KBM-7 (cell line): Measurements from ENCODE around the gene PACRG.

ENCODE experiments used
- DNase-seq: peaks from one replicate; pipeline ENCODE4 v3.0.0-alpha.2; 2015
- in situ Hi-C: fragments of 300-500 bp; cut with MboI; formaldehyde crosslinking; loops from 2 replicates; pipeline ENCODE4 v1.14.3; 2020; ENCODE audit warnings: low sequenced_read_pairs, low pct_unique_long_range_greater_than_20kb, mixed read lengths

Gene PACRG

DNA sequence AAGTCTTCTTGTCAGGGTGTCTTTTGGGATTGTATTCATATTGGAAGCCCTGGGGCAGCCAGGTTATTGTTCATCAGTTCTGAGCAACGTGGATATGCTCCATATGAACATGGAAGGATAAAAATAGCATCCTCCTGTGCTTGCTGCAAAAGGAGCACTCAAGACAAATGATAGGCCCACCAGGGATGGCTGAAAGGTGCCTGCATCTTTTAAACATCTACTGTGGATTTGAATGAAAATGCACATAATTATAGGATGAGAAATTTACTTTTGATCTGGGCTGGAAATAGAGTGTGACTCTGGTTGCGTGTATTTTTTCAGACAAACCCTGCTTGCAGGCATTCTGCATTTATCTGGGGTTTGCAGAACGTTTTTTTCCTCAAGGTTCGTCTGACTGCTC lies 299.1 kb downstream of the PACRG start:
- in situ Hi-C loops, result no loop called here
- no peak for DNase-seq

DNA sequence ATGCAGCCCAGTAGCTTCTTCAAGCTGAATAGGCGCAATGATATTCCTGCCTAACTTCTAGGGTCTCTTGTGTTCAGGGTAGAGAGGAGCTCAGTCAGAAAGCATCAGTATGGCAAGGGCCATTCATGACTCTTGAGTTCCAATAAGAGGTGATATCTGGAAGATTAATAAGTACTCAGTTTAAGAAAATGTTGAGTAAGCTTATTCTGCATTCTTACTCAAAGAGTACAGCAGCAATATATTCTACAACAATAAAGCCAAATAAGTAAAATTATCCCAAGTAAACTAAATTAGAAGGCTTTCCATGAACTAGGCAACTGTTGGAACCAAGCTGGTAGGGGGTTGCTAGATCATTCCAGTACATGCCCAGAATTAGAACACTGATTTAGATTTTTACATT lies 303.2 kb downstream of the PACRG start:
- in situ Hi-C loops, result no loop called here
- no peak for DNase-seq

DNA sequence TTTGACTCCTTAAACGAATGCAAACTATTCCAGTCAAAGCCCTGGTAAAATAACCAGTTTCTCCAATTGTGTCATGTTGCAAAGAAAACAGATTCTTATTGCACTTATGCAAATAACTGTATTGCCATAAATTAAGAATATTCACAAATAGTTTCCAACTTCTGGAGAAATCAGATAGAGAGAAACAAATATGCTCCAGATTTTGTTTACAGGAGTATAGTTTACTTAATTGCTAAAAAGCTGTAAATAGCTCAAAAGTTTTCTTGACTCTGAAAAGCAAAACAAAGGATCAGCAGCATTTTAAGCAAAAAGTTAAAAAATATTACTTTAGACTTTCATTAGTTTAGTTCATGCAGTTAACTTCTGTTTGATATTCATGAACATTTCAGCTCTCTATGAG lies 304.2 kb downstream of the PACRG start:
- in situ Hi-C loops, result no loop called here

DNA sequence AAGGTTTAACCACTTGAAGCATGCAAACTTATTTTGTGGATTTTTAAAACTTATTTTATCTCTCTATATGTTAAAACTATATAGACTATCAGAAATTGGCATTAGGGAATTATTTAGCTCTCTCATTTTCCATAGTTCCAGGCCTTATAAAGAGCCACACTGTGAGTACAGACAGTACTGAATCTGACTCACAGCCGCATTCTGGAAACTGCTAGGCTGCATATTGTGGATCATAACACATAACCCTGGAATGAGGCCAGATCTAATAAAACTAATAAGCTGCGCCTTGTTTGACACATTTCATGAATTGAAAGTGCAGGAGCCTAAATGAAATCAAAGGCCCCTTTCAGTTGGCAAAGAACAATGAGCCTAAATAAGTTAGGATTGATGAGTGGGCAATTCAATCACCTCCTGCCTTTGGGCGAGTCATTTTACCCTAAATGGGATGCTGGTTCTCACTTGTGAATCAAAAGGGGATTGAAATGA lies 308.4 kb downstream of the PACRG start:
- in situ Hi-C loops, result no loop called here
- DNase-seq, result no peak

More for the DNA sequence above, 304.2 kb downstream of the PACRG start:
- no peak for DNase-seq

DNA sequence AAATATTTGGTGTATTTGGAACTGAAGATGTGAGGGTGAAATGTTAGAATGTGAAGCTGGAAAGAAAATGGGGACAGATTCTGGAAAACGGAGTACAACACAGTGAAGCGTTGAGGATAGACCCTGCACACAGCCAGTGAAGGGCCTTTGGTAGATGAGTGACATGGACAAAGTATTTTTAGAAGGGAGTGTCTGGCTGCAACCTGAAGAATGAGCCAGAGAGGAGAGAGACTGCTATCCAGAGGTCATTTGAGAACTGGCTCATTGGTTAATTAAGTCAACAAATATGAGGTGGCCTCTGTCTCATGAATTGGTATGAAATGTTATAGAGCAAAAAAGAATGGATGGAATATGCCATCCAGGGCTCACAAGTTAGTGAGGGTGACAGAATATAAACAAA lies 310.5 kb downstream of the PACRG start:
- DNase-seq, result no peak
- in situ Hi-C loops, result no loop called here

DNA sequence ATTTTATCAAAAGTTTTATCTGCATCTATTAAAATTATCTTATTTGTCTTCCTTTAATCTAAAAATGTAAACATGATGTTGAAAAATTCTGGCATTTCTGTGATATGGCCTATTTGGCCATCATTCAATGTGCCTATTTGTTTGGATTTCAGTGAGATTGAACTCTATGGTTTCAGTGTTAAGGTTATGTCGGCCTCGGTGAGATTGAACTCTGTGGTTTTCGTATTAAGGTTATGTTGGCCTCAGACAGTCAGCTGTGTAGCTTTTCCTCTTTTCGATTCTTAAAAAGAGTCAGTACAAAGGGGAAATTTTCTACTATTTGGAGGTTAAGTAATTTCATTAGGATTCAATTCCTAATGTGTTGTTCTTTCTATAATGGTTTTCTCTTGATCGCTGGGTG lies 320.6 kb downstream of the PACRG start:
- in situ Hi-C loops, result no loop called here
- DNase-seq, result no peak

DNA sequence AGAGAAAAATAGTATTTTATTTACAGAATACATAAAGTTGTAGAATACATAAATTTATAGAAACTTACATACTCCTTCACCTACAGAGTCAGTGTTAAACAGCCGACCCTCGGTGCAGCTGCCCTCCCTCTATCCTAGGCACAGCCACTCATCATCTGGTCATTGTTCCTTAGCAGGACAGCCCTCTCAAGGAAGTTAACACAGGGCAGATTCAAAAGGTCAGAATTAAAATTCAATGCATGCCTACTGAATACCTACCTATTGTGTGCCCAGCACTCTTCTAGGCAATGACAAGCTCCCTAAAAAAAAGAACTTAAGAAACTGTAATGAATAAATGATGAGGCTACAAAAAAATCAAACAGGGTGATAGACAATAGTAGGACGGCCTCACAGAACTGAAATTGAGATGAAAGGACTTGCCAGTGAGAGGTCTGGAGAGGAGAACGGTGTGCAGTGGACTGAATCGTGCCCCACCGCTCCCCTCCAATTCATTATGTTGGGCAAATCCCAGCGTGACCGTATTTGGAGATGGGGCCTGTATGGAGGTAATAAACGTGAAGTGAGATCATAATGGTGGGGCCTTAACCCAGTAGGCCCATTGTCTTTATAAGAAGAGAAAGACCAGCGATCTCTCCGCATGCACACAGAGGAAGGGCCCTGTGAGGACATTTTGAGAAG lies 326.0 kb downstream of the PACRG start:
- in situ Hi-C loops, result no loop called here
- no peak for DNase-seq

DNA sequence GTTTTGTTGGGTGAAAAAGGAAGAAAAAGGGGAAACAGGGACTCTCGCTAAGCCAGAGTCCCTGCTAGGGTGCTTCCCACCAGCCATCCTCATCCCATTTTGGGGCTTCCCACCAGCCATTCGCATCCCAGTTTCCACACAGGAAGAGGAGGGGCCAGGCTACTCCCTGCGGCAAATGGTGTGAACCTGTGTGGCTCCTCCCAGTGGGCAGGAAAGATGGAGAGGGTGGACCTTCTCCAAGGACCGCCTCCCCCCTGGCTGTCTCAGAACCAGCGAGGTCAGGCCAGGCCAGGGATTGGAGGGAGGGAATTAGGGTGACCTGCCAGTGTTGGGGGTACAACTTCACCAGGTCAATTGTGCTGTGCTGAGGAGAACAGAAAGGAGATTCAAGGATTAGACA lies 326.9 kb downstream of the PACRG start:
- in situ Hi-C loops, result no loop called here
- DNase-seq, result no peak

DNA sequence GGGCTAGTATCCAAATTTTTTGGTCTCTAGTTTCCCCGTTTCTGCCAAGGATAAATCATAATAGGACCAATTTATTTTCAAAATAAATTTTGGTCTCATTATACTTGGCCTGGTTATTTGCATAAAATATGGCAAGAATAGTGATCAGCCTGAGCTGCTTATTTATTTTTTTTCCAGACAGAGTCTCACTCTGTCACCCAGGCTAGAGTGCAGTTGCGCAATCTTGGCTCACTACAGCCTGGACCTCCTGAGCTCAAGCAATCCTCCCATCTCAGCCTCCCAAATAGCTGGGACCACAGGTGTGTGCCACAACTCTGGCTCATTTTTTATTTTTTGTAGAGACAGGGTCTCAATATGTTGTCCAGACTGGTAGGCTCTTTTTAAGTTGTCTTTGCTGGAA lies 329.5 kb downstream of the PACRG start:
- DNase-seq, result no peak
- in situ Hi-C loops, result no loop called here

DNA sequence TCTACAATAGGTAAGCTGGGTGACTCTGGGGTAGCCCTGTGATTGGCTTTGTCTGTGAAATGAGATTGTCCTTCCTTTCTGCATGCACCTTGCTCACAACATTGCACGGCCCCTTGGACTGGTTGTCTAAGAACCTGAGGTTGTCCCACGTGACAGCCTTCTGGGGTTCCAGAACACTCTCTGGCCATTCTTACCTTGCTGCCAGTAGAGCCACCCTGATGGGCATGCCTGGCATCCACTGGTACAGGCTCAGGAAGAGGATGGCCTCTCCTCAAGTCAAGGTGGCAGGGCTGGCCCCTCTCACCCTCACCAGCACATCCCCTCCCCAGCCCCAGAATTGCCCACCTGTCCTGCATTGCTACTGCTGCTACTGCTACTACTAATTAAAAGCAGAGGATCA lies 335.0 kb downstream of the PACRG start:
- in situ Hi-C loops, result no loop called here
- DNase-seq, result no peak

DNA sequence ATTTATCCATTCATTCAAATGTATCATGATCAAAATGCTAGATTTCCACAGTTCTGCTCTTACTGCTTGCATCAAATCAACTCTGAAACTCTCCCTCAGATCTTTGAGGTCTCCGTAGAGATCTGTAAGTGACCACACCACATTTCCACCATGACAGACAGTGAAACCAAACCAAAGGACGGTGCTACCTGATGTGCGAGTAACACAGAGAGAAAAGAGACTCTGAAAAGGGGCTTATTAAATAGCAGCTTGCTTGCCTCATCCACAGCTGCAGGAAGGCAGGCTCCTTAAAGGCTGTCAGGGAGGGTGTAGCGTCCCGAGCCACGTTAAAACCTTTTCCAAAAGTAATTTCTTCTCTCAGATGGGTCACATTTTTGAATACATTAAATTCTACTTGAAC lies 335.8 kb downstream of the PACRG start:
- in situ Hi-C loops, result no loop called here
- no peak for DNase-seq

DNA sequence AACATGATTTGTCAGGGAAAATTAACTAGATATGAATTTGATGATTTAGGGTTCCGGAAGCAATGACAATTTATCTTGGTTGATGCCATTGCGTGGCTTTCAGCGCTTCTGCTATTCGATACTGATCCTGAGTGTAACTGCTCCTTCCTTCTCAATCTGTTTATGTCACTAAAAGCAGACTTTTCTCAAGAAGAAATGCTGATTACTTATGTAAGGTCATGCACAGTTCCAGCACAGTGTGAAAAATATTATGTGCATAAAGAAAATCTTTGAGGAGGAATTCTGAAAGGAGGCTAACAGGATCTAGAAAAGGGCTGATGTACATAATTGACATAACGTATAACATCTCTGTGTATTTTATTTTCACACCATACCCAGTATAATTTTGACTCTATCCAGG lies 336.6 kb downstream of the PACRG start:
- no peak for DNase-seq
- in situ Hi-C loops, result no loop called here

DNA sequence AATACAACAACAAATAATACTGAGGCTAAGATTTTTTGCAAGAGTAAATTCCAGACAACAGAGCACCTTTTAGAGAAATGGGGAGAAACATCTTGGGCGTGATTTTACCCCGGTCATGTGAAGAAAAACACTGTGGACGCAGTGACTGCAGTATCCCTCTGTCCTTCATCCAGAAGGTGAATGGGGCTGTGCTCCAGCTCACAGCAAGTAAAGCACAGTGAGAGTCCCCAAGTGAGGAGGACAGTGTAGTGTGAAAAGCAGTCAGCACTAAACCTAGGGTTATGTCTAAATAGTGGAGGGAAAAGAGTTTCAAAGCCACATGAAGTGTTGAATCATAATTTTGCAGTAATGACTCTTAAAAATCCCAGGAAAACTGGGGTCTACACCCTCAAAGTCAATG lies 338.4 kb downstream of the PACRG start:
- in situ Hi-C loops, result no loop called here

DNA sequence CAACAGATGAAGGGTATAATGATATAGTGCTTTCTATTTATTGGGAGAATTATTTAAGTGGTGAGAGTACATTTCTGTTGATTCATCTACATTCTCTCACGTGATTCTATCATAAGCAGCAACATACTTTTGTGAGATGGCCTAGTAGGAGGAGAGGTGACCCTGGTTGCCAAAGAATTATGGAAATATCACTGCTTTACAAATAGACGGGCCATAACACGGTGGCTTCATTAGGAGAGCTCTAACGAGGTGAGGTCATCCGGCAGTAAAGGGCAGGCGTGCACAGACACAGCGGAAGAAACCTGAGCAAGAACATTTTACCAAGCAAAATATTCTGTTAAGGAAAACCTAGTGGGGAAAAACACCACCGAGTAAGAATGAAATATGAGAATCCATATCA lies 349.4 kb downstream of the PACRG start:
- DNase-seq, result no peak
- in situ Hi-C loops, result no loop called here

More for the DNA sequence above, 338.4 kb downstream of the PACRG start:
- DNase-seq, result no peak

DNA sequence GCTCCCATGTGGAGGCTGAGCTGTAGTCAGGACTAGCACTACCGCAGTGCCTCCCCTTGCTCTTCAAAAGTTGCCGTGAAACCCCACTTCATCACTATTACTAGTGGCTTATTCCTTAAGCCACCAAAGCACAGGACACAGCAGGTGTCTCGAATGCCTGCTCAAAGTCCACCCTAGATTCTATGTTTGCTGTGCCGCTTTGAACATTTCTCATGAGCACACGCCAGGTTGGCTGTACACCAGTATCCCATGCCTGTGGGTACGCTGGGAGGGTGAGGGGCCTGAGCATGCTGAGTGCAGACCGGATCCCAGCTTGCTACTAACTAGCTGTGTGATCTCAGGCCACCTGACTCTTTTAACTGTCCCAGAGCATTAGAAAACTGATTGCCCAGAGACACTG lies 350.9 kb downstream of the PACRG start:
- DNase-seq, result no peak
- in situ Hi-C loops, result no loop called here

DNA sequence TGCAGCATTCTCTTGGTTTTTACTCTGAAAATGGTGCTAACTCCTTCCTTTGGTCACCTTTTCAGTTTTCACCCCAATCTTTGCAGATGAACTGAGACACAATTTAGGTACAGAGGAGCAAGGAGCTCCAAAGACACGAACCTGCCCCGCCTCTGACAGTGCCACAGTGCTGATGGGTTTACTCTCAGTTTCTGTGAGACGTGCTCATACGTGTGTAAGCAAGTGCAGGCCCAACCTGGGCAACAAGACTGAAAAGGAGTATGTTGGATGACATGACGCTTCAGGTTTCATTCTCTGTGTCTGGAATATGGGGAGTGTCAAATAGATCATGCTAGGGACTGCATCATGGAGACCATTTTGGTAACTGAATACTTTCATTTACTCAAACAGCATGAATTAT lies 352.5 kb downstream of the PACRG start:
- in situ Hi-C loops, result no loop called here
- no peak for DNase-seq

DNA sequence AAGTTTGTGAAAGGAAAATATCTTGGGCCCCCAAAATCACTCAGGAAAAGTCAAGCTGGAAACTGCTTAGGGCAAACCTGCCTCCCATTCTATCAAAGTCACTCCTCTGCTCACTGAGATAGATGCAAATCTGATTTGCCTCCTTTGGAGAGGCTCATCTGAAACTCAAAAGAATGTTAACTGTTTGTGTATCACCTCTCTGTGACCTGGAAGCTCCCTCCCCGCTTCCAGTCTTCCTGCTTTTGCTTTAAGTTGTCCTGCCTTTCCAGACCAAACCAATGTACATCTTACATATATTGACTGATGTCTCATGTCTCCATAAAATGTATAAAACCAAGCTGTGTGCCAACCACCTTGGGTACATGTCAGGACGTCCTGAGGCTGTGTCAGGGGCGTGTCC lies 355.4 kb downstream of the PACRG start:
- no peak for DNase-seq
- in situ Hi-C loops, result no loop called here

DNA sequence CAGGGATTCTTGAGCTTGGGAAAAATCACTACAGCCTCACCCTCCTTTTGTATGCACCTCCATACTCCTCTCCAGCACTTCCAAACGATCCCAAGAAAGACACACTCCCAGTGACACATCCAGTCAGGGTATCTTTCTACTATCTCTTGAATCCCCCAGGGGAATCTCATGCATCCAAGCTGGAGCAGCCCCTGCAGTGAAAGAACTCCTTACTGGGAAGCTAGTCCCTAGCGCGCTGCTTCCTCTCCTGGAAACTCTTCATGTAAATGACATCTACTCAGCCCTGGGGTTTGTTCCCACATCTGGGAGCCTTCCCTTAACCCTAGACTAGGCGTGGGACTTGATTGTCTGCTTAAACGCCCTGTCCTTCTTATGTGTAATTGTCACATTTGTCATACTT lies 357.7 kb downstream of the PACRG start:
- in situ Hi-C loops, result no loop called here
- DNase-seq, result no peak

DNA sequence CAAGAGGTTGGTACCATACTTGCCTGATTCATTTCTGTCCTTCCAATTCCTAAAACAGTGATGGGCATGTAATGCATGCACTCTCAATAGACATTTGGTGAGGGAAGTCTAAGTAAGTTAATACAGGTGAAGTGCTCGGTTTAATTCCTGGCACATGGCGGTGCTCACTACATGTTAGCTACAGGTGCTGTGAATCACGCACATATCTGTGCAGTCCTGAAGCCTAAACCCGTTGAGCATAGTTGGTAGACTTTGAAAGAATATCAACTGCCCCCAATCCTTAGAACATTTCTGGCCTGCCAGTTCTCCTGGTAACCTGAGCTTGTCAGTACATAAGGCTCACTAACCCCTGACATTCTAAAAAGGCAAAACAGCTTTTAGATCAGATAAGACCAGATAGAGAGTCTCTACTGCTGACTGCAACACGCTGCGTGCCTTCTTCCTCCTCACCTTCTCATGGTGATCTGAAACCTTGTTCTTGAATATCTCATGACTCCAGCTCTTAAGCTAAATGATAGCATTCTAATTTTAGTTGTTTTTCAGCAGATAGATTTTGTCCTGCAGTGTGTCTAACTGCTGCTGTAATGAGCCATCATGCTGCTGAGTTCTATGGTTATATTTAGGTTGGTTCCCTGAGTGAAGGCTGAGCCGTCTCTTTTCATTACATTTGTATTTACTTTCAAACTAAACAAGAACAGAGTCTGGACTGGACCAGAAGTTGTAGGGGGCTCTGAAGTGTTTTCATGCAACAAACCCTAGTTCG lies 358.3 kb downstream of the PACRG start:
- in situ Hi-C loops, result no loop called here

DNA sequence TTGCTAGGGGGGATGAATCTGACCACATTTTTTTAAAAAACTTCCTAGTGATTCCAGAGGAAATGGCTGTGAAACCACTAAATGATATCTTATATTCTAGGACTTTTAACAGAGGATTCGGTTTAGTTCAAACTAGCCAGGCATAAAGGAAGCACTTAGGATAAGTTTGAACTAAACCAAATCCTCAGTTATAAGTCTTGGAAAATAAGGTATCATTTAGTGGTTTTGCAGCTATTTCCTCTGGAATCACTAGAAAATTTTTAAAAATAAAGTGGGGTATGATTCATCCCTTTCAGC lies 358.8 kb downstream of the PACRG start:
- DNase-seq, result no peak
- in situ Hi-C loops, result no loop called here

More for the DNA sequence above, 358.3 kb downstream of the PACRG start:
- DNase-seq, result no peak

DNA sequence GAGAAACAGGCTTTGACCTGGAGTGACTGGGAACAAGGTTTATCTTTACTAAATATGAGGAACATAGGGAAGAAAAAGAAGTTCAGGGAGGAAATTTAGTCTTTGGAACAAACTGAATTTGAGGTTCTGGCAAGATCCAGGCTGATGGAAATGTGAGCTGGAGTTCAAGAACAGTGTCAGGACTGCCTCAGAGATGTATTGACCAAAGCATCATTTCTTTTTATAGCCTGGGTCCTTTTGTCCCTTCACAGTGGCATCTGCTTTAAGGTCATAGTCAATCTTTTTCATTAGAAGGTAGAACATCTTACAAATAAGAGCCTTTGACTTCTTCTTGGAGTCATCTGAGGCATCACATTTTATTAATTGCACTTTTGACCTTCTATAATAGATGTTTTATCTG lies 360.2 kb downstream of the PACRG start:
- in situ Hi-C loops, result no loop called here
- DNase-seq, result no peak
